Panc1 (cell line): ENCODE measurements around the gene MSI2.

Source experiments
- CTCF ChIP-seq: fragments of 450-650 bp; IDR thresholded peaks from 2 replicates; pipeline ENCODE4 v1.5.1; 2017; ENCODE audit warnings: mild to moderate bottlenecking
- TCF7L2 ChIP-seq: IDR thresholded peaks from 2 replicates; pipeline ENCODE4 v1.6.1; 2011; ENCODE audit warnings: mild to moderate bottlenecking, low read depth, low read length, inconsistent platforms

- TF ChIP-seq CTCF (no peak), TCF7L2 (no peak)
These were observed 413.6 kb downstream of the MSI2 start for GRCh38 chr17:57669671-57670529.
